Spinal cord (tissue), 10 donors: ENCODE measurements around the gene NAPSA. TPM values are rescaled to one million over a fixed set of nuclear protein-coding genes. Genes with fewer than 3 reads are reported as not detected.

Source experiments
- DNase-seq, 6 donors: peaks; one replicate each; pipeline versions ENCODE4 v3.0.0 to v3.0.0-alpha.2; 2013 to 2015; ENCODE audit warnings: low spot score in 6 of 6, low read depth in 4 of 6
- H3K27ac ChIP-seq: one replicate; pipeline ENCODE4 v1.5.1; 2013; ENCODE audit warnings: low read depth, low read length, control low read depth
- H3K27me3 ChIP-seq: one replicate; pipeline ENCODE4 v1.6.1; 2013; ENCODE audit warnings: low read length; ENCODE audit not compliant: control insufficient read depth, insufficient read depth
- H3K36me3 ChIP-seq: one replicate; pipeline ENCODE4 v1.6.1; 2013; ENCODE audit warnings: low read length; ENCODE audit not compliant: control insufficient read depth, insufficient read depth
- H3K4me1 ChIP-seq: one replicate; pipeline ENCODE4 v1.6.1; 2013; ENCODE audit warnings: low read length; ENCODE audit not compliant: control insufficient read depth, insufficient read depth
- H3K4me3 ChIP-seq: one replicate; pipeline ENCODE4 v1.5.1; 2013; ENCODE audit warnings: low read depth, low read length, control low read depth
- H3K9me3 ChIP-seq: one replicate; pipeline ENCODE4 v1.6.1; 2013; ENCODE audit warnings: low read length; ENCODE audit not compliant: control insufficient read depth, insufficient read depth
- WGBS: methylation state at CpG from one replicate; pipeline ENCODE4 v1.1.5; 2013; ENCODE audit warnings: missing lambda C conversion rate; ENCODE audit not compliant: insufficient coverage; 5-methylcytosine and 5-hydroxymethylcytosine counted together
- long read RNA-seq, 4 donors: transcript quantifications; one replicate each; lab custom pipeline, GENCODE V29; 2026
- polyA plus RNA-seq, 2 donors: library from polyadenylated mRNA; unstranded; fragments of 120-200 nt; gene quantifications; one replicate each; pipeline ENCODE4 v1.2.1, GENCODE V29; 2013; ENCODE audit not compliant: insufficient read length in 2 of 2
- total RNA-seq, 2 donors: library from RNA; depleted of rRNA in 1 of 2; stranded (reverse); fragments of 120-200 nt in 1 of 2; fragments of >200 nt in 1 of 2; gene quantifications; one replicate each; pipeline versions ENCODE4 v1.2.3 to v1.2.4, GENCODE V29; 2013 to 2014
- donor health status: healthy.

NAPSA gene
- total RNA-seq (1 to 10 TPM in 1 of 2 donors, under 1 TPM in 1; 0.79 to 1.4 TPM), polyA plus RNA-seq (1 to 10 TPM; 1.6 to 3.3 TPM)
- long read RNA-seq, donor 1 = 0 reads
- long read RNA-seq, donor 2 = 0 reads
- long read RNA-seq, donor 3 = 0 reads
- long read RNA-seq, donor 4, transcript NAPSA-204 (2 exons, 514 nt) = minor isoform, 5 of 72 reads
- long read RNA-seq, donor 4, transcript NAPSA-201 (9 exons, 1,548 nt) = major isoform, 15 of 72 reads
- long read RNA-seq, donor 4, partial matches to known transcripts = 40 of 72 reads
- long read RNA-seq, donor 4, other reads (novel, unspliced or antisense) = 12 of 72 reads

DNA sequence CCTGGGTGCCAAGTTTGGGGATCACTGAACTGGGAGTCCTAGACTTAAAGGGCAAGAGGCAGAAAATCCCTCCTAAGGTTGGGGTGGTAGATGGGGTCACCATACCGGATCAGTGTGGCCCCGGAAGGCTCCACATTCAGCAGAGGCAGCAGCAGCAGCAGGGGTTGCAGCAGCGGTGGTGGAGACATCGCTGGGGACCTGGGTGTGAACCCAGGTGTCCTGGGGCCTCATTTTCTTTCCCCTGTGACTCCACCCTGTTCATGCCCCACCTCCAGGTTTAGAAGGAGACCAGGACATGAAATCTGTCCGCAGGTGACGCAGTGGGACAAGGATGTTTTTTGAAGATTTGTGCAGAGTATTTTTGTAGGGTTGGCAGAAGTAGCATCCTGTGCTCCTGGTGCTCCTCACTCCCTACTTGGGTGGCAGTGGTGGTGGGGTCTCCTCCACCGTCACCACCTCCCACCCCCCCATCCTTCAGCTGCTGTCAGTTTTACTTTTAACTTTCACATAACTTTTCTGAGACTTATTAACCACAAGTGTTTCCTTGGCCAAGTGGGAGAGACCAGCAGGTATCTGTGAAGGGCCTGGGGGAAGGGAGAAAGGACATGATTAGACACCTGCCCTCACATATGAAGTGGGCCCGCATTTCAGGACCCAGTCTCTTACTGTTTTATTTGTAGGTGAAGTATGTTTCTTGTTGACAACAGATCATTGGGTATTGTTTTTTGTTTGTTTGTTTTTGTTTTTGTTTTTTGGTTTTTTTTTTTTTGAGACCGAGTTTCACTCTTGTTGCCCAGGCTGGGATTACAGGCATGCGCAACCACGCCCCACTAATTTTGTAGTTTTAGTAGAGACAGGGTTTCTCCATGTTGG lies at the start of gene NAPSA:
Gene NAPSA, minus strand, starts transcription at position 206 of the 873 bp plus-strand sequence. Its CDS starts 18 bp downstream, at position 188.
- no peak within 1 kb of the TSS for H3K4me3 ChIP-seq
- no peaks in the 10 kb centered on the region for H3K36me3 ChIP-seq
- DNase-seq = no peak
- H3K27ac ChIP-seq = no peak within 1 kb of the TSS
- 90% methylated on average over 7 of the region's 11 CpGs for WGBS
- no peaks in the 10 kb centered on the region for H3K27me3 ChIP-seq
- H3K9me3 ChIP-seq = no peaks in the 10 kb centered on the region
- H3K4me1 ChIP-seq = peaks cover 15% of the 10 kb centered on the region

DNA sequence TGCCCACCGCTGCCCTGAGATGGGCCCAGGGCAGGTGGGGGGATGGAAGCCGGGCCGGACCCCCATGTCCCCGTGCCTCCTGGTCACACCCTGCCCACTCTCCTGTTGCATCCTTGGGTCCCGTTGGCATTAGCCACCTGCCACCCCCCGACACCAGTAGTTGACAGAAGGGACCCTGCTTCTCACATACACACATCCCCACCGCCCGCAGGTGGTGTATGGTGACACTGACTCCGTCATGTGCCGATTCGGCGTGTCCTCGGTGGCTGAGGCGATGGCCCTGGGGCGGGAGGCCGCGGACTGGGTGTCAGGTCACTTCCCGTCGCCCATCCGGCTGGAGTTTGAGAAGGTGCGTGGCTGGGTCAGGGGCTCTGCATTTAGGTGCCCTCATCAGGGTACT lies 48.1 kb upstream of the NAPSA start:
- no peaks in the 10 kb centered on the region for H3K9me3 ChIP-seq
- DNase-seq = no peak
- WGBS = 94% methylated on average over 18 of the region's 21 CpGs
- peaks cover 14% of the 10 kb centered on the region for H3K27me3 ChIP-seq
- H3K36me3 ChIP-seq = peaks cover 68% of the 10 kb centered on the region
- no peak overlapping the region for H3K27ac ChIP-seq
- peaks cover 12% of the 10 kb centered on the region for H3K4me1 ChIP-seq
- no peak overlapping the region for H3K4me3 ChIP-seq

DNA sequence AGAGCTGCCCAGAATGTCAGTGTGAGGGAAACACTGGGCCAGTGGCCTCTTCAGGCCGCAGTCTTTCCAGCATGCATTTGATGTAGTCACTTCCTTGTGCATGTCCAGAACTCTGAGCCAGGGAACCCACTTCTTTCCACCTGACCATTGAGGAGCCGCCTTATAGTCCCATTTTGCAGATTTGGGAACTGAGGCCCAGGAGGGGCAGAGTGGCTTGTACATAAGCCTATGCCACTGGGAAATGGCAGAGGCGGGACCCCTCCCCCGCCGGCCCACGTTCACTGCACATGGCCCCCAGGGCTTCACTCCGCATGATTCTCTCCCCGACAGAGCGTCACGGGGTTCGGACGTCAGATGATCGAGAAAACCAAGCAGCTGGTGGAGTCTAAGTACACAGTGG lies 47.7 kb upstream of the NAPSA start:
- Histone ChIP-seq H3K36me3 (peaks cover 71% of the 10 kb centered on the region), H3K4me3 (no peak overlapping the region), H3K9me3 (no peaks in the 10 kb centered on the region), H3K27ac (no peak overlapping the region), H3K4me1 (peaks cover 8% of the 10 kb centered on the region), H3K27me3 (peaks cover 10% of the 10 kb centered on the region)
- WGBS = 93% methylated on average over 9 of the region's 13 CpGs
- no peak for DNase-seq

DNA sequence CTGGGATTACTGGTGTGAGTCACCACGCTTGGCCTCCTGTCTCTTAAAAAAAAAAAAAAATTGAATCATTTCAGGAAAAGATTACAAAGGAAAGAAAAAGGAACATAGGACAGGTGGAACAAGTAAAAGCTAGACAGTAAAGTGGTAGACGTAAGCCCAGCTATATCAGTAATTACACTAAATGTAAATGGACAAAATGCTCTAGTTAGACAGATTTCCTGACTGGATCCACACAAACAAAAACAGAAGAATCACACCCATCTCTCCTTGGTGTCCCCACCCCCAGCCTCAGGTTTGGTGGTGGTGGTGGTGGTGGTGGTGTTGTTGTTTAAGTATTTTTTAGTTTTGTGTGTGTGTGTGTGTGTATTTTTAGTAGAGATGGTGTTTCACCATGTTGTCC lies 47.0 kb upstream of the NAPSA start:
- WGBS = no CpG with 5 or more reads among the region's 2 CpGs
- H3K9me3 ChIP-seq = no peaks in the 10 kb centered on the region
- no peak for DNase-seq
- H3K4me1 ChIP-seq = peaks cover 8% of the 10 kb centered on the region
- H3K36me3 ChIP-seq = peaks cover 72% of the 10 kb centered on the region
- peaks cover 5% of the 10 kb centered on the region for H3K27me3 ChIP-seq
- no peak overlapping the region for H3K4me3 ChIP-seq
- H3K27ac ChIP-seq = no peak overlapping the region

DNA sequence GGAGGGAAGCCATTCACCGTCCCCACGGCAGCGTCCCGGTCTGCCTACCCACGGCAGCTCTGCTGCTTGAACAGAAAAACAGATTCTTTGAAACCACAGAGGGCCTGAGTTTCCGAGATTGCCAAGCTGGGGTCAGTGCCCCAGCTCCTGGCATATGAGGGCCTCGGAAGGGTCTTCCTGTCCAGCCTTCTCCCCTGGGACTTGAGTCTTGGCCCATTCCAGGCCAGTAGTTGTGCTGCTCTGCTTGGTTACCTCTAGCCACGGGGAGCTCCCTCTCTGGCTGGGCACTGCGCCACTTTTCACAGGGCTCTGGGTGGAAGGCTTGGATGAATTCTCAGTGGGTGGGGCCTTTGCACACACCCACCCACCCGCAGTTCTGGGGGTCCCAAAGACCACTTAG lies 44.7 kb upstream of the NAPSA start:
- Histone ChIP-seq H3K27me3 (no peaks in the 10 kb centered on the region), H3K36me3 (peaks cover 69% of the 10 kb centered on the region), H3K27ac (no peak overlapping the region), H3K4me1 (peaks cover 8% of the 10 kb centered on the region), H3K9me3 (no peaks in the 10 kb centered on the region), H3K4me3 (no peak overlapping the region)
- DNase-seq = no peak
- WGBS = 87% methylated on average over 8 of the region's 10 CpGs

DNA sequence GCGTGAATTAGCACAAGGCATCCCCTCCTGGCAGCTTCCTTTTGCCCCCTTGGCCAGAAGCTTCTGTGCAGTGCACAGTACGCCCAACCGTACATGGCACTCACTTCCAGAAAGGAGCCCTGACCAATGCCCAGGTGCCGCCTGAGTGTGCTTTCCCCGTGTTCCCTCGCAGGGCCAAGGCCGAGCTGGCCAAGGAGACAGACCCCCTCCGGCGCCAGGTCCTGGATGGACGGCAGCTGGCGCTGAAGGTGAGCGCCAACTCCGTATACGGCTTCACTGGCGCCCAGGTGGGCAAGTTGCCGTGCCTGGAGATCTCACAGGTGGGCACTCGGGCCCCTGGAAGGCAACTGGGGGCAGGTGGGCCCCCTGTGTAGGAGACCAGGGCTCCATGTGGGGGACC lies 43.9 kb upstream of the NAPSA start:
- DNase-seq = no peak
- WGBS = 96% methylated on average over 17 of the region's 17 CpGs
- H3K4me3 ChIP-seq = no peak overlapping the region
- H3K27ac ChIP-seq = no peak overlapping the region
- H3K9me3 ChIP-seq = no peaks in the 10 kb centered on the region
- H3K36me3 ChIP-seq = peaks cover 64% of the 10 kb centered on the region
- H3K27me3 ChIP-seq = no peaks in the 10 kb centered on the region
- peaks cover under 1% of the 10 kb centered on the region for H3K4me1 ChIP-seq

DNA sequence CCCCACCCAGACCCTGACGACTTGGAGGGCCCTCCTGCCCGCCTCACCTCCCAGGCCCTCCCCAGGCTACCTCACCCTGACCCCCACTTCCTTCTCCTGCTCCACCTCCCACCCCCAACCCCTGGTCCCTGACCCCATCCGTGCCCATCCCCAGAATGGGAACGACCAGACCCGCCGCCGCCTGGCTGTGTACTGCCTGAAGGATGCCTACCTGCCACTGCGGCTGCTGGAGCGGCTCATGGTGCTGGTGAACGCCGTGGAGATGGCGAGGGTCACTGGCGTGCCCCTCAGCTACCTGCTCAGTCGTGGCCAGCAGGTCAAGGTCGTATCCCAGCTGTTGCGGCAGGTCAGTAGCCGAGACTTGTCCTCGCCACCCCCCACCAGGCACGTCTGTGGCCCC lies 41.4 kb upstream of the NAPSA start:
- Histone ChIP-seq H3K27me3 (no peaks in the 10 kb centered on the region), H3K4me1 (no peaks in the 10 kb centered on the region), H3K27ac (no peak overlapping the region), H3K36me3 (peaks cover 74% of the 10 kb centered on the region), H3K4me3 (no peak overlapping the region), H3K9me3 (no peaks in the 10 kb centered on the region)
- WGBS = 93% methylated on average over 18 of the region's 19 CpGs
- no peak for DNase-seq

DNA sequence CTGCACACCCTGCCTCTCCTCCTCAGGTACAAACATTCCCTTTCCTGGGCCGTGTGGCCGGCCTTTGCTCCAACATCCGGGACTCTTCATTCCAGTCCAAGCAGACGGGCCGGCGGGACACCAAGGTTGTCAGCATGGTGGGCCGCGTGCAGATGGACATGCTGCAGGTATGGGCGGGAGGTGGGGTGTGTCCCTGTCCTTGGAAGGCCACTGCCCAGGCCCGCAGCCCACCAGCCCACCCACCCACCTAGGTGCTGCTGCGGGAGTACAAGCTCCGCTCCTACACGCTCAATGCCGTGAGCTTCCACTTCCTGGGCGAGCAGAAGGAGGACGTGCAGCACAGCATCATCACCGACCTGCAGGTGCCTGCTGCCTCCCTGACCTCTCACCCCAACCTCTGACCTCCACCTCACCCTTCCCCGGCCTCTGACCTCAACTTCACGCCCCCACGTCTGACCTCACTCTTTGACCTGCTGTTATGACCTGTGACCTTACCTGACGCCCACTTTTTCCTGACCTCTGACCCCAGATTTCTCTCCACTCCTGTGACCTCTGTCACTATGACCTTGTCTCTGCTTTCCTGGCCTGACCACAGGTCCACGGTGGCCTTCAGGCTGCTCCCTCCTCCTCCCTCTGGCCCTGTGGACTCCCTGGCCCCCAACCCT lies 40.8 kb upstream of the NAPSA start:
- Histone ChIP-seq H3K27ac (no peak overlapping the region), H3K4me1 (no peaks in the 10 kb centered on the region), H3K27me3 (no peaks in the 10 kb centered on the region), H3K4me3 (no peak overlapping the region), H3K9me3 (no peaks in the 10 kb centered on the region), H3K36me3 (peaks cover 79% of the 10 kb centered on the region)
- DNase-seq = no peak
- WGBS = 90% methylated on average over 20 of the region's 22 CpGs

DNA sequence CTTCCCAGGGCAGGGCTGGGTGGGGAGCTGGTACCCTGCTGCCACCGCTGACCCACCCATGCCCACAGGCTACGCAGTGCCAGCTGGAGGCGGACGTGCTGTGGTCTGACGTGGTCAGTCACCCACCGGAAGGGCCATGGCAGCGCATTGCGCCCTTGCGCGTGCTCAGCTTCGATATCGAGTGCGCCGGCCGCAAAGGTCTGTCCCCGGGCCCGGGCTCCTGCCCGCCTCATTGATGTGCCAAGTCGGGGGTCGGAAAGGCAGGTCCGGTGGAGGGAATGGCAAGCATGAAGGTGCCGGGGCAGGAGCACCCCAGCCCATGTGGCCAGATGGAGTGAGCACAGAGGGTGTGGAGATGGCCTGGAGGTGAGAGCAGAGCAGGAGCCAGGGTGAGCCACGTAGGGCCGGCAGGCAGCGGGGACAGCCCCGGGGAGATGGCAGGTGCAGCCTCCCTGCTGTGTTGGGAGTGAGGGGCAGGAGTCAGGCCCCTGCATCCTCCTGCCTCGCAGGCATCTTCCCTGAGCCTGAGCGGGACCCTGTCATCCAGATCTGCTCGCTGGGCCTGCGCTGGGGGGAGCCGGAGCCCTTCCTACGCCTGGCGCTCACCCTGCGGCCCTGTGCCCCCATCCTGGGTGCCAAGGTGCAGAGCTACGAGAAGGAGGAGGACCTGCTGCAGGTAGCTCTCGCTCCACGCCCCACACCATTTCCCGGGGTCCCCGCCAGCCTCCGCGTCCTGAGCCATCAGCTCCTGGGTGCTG lies 37.3 kb upstream of the NAPSA start:
- Histone ChIP-seq H3K36me3 (peaks cover 60% of the 10 kb centered on the region), H3K4me3 (no peak overlapping the region), H3K27ac (no peak overlapping the region), H3K27me3 (no peaks in the 10 kb centered on the region), H3K4me1 (no peaks in the 10 kb centered on the region), H3K9me3 (no peaks in the 10 kb centered on the region)
- no peak for DNase-seq
- WGBS = 96% methylated on average over 38 of the region's 41 CpGs
